Mammary epithelial cell (primary cell): ENCODE results near the gene TRIM63.

Experiments
- CTCF ChIP-seq, 2 donors: IDR thresholded peaks in 1 of 2; conservative IDR thresholded peaks in 1 of 2; 2 replicates each; pipeline ENCODE4 v1.5.1; 2011 to 2012; ENCODE audit warnings: inconsistent platforms in 2 of 2, low read length in 2 of 2, mild to moderate bottlenecking in 2 of 2, control low read depth in 1 of 2, low read depth in 1 of 2; ENCODE audit not compliant: insufficient read depth in 1 of 2; ENCODE audit errors: extremely low read depth in 1 of 2
- EZH2 ChIP-seq: IDR thresholded peaks from 2 replicates; pipeline ENCODE4 v1.6.1; 2012; ENCODE audit warnings: low read length, inconsistent platforms, borderline replicate concordance

GRCh38 chr1:26019641-26020315, 47.7 kb downstream of the TRIM63 start:
- TF ChIP-seq CTCF (conservative IDR thresholded peaks at IDR 0.05 in 1 of 2, IDR thresholded peaks at IDR 0.05 in 1 of 2; ENCODE audit: extremely low read depth in 1 of 2, insufficient read depth in 1 of 2, low read depth in 1 of 2, low read length in 2 of 2) (no peak), EZH2 (no peak)
